HG02938 (cell line): ENCODE results near the gene TAF13.
A peak's percentile ranks its signal among the peaks of the same experiment; 100 is the strongest.
"Not testable (repeated sequence)": the region's sequence is repeated elsewhere in the genome, so short reads cannot be mapped to it uniquely, and the experiment has no call there.

Experiments used
- ATAC-seq: cut with Tn5 transposase; IDR thresholded peaks from one replicate; pipeline ENCODE4 v1.9.1; 2021; ENCODE audit warnings: mild to moderate bottlenecking, moderate library complexity; ENCODE audit not compliant: unreplicated experiment

The TAF13 gene

DNA sequence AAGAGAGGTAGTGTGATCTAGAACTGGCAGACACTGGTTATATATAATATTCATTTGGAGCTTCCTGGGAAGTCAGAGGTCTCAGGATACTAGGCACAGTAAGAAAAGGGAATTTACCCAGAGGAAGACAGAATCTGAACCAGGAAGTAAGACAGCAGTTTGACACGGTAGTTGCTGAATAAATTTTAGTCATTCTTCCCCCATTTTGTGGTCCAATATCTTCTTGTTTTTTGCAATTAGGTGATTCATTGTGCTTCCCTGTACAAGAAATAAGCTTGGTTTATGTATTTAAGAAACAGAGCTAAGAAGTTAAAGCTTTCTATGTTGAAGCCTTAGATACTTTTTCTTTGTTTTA, 16.0 kb upstream of the TAF13 start:
- no peak for ATAC-seq

DNA sequence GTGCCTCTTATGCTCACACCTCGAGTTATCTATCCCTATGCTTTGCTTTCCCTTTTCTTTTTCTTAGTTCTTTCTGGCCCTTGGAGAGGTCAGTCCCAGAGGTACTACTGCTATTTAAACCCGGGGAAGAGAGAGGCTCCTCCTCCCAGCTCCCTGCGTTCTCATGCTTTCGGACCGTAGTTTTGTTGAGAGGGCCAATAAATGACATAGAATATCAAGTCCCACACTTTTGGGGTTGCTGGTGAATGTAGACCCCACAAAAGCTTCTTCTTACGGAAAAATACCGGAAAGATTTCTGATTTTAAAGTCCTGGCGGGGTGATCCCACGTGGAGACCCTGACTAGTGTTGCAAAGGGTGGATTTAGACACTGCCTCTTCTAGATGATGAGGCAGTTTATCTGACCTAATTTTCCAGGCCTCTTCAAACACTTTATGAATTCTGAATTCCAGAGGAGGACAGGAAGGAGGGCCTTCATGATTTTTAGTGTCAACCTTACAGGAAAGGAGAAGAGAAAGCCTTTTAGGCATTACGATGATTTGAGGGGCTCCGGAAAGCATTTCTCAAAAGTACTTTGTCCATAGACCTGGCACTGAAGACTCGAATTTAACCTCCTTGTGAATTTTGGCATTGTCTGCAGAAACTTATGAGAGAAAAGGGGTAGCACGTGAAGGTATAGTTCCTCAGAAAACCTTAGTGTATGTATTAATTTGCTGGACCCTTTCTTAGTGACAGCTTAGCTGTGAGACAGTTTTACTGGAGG, 15.5 kb upstream of the TAF13 start:
- ATAC-seq: peak; percentile 40

DNA sequence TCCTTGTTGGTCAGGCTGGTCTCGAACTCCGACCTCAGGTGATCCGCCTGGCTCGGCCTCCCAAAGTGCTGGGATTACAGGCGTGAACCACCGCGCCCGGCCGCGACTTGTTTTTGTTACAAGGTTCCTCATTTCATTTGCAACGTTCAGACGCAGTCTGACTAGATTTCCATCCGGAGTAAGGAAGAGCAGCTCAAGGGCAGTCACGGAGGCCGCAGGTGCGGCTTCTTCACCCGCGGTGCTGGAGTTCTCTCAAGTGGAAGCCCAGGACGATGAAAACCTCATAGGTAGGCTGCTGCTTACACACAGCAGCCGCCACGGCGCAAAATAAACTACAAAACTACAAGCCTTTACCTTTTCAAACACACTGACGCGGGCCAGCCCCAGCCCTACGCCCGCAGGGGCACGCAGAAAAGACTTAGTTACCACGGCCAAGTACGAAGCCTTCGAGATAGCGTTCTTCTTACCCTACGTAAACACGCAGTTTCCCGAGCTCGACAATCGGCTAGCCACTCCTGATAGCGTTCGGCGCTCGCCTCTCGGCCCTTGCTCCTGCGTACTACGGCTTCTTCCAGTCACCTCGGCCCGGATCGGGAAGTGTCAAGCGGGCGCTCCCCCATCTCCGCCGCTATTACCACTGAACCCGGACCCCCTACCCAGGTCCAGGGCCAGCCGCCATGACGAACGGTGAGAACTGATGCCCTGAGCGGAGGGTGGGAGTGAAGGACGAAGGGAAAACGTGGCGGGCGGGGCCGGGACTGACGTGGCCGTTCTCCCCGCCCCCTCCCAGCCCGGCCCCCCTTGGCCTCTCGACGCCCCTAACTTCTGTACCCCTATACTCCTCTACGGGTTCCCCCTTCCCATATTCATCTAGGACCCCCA, 14.6 kb upstream of the TAF13 start, which contains the start of gene TMEM167B:
Gene TMEM167B (plus strand): TSS at position 569 of the 882 bp plus-strand sequence. CDS start 109 bp downstream, at position 678.
- peak; percentile 90 for ATAC-seq

DNA sequence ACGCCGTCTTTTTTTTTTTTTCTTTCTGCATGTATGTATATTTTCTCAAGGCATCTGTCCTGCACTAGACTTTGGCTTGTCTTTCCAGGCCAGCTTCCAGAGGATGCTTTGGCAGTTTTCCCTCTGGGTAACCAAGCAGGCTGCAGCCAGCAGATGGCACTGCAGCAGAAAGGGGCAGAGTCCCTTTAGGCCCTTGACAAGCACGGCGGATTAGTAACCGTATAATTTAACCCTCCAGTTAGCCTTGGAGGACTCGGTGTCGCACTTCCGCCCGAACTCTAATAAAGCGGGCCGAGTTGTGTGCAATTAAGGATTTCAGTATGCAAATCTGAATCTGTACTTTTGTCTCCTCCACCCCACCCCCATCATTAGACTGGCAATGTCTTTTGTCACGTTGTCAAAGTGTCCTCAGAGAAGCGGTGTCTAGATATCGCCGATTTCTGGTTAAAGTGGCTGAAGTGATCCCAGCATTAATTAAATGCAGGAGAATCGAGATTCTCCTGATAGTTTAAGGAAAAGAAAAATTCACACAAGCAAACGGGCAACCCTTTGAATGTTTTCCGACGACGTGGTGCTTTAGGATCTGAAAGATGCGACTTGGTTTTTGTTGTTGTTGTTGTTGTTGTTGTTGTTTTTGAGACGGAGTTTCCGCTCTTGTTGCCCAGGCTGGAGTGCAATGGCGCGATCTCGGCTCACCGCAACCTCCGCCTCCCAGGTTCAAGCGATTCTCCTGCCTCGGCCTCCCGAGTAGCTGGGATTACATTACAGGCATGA, 13.6 kb upstream of the TAF13 start:
- ATAC-seq: no peak

DNA sequence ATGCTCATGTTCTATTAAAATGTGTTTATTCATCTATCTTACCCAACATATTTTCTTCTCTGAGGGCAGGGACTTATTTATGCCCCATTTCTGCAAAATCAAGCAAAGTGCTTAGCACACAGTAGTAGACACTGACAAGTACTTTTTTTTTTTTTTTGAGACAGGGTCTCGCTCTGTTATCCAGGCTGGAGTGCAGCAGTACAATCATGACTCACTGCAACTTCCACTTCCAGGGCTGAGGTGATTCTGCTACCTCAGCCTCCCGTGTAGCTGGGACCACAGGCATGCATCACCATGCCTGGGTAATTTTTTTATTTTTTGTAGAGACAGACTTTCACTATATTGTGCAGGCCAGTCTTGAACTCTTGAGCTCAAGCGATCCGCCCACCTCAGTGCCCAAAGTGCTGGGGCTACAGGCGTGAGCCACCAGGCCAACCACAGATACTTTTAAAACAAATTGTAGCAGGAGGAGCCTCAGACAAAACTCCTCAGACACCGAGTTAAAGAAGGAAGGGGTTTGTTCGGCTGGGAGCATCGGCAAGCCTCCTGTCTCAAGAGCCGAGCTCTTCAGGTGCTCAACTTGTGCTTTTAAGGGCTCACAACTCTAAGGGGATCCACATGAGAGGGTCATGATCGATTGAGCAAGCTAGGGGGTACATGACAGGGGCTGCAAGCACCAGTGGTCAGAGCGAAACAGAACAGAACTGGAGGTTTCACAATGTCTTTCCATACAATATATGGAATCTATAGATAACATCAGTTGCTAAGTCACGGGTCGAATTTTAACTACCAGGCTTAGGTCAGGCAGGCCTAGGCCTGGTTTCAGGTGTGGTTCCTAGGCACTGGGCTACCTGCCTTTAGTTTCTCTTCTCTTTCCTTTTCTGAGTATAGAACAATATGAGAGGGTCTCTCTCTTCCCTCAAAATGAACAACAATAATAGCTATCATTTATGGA, 9.0 kb upstream of the TAF13 start:
- no peak for ATAC-seq

DNA sequence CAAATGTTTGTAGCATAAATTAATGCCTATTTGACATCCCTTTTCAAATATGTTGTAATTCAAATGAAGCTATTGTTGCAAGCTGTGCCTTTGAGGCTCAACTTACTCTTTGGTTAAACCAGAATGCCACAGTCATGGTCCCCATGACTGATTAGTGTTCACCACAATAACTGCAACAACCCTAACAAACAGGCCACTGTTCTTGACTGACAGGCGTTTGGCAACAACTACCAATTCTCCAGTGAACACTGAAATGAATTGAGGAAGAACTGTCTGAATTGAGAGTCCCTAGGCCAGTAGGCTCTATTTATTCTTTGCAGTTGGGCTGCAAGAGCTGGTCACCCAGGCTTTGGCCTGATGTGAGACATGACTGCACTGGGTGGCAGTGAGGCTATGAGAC, 8.1 kb upstream of the TAF13 start:
- ATAC-seq: no peak

DNA sequence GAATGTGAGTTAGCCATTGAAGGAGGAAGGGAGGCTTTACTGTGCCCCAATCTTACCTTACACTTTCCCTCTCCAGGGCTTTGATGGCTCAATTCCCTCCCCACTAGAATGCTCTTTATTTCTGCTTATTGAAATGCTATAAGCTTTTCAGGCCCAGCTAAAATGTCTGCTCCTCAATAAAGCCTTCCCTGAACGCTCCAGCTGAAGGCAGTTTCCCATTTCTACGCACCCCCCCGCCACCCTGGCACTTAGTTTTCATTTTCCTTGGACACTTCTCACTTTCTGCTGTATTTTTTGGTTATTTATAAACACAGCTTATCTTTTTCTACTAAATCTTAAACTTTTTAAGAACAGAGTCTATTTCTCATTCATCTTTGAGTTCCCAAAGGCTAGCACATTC, 7.7 kb upstream of the TAF13 start:
- no peak for ATAC-seq

DNA sequence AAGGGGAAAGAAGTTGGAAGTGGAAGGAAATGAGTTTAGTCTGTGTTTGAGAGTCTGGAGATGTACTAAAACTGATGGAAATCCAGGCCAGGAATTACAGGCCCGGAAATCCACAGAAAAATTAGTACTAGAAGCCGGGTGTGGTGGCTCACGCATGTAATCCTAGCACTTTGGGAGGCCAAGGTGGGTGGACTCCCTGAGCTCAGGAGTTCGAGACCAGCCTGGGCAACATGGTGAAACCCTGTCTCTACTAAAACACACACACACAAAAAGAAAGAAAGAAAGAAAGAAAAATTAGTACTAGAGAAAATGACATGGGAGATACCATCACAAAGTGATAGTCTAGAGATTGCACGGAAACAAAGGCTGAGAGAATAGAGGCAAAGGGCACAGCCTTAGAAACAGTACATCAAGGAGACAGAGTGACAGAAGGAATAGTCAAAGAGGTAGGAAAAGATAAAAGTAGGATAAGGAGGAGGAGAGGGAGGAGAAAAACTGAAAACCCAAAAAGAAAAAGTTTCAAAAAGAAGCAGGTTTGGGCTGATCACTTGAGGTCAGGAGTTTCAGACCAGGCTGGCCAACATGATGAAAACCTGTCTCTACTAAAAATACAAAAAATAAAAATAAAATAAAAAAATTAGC, 4.8 kb upstream of the TAF13 start:
- no peak for ATAC-seq

DNA sequence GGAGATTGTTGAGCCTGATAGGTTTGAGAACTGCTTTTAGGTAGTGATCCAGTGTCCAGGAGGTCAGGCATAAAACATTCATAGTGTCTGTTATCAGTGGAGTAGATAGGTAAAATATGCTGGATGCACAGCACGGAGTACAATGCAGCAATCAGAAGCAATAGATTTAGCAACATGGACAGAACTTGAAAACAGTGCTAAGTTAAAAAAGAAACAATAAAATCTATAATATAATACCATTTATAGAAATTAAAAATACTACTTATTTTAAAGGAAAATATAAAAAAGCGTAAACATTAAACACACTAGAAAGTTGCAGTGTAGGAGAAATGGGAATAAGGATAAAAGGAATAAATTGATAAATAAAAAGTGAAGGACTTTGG, 3.4 kb upstream of the TAF13 start:
- no peak for ATAC-seq

DNA sequence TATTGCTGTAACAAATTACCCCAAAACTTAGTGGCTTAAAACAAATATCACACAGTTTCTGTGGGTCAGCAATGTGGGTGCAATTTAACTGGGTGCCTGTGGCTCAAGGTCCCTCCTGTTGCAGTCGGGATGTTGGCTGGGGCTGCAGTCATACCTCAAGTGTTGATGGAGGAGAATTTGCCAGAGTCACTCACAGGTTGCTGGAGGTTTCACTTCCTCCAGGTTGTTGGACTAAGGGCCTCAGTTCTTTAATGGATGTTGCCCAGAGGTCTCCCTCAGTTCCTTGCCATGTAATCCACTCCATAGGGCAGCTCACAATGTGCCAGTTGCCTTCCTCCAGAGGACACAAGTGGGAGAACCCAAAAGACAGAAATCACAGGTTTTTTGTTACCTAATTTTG, 2.5 kb upstream of the TAF13 start:
- no peak for ATAC-seq

DNA sequence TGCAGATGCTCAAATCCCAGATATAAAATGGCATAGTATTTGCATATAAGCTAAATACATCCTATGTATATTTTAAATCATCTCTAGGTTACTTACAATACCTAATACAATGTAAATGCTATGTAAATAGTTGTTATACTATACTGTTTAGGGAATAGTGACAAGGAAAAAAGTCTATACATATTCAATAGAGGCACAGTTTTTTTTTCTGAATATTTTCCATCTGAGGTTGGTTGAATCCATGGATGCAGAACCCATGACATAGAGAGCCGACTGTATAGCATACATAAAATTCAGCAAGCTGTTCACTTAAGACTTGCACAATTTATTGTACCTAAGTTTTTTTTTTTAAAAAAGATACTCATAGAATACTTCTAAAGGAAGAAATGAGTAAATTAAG, 6.5 kb downstream of the TAF13 start:
- no peak for ATAC-seq

DNA sequence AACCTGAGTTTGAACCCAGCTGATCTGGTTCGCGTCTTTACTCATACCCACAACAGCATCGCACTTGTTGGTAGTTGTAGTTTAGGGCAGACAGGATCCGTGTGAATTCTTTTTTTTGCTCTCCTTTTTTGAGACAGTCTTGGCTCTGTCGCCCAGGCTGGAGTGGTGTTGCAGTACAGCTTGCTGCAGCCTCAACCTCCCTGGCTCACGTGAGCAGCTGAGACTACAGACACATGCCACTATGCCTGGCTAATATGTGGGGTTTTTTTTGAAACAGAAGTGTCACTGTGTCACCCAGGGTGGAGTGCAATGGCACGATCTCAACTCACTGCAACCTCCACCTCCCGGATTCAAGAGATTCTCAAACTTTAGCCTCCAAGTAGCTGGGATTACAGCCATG, 7.9 kb downstream of the TAF13 start:
- no peak for ATAC-seq

DNA sequence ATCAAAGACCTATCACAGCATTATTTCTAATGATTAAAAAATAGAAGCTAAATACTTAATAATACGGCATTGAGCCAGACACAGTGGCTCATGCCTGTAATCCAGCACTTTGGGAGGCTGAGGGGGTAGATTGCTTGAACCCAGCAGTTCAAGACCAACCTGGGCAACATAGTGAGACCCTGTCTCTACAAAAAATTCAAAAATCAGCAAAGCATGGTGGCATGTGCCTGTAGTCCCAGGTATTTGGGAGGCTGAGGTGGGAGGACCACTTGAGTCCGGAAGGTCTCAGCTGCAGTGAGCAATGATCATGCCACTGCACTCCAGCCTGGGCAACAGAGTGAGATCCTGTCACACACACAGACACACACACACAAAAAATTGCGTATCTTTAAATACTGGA, 10.7 kb downstream of the TAF13 start:
- ATAC-seq: no peak

DNA sequence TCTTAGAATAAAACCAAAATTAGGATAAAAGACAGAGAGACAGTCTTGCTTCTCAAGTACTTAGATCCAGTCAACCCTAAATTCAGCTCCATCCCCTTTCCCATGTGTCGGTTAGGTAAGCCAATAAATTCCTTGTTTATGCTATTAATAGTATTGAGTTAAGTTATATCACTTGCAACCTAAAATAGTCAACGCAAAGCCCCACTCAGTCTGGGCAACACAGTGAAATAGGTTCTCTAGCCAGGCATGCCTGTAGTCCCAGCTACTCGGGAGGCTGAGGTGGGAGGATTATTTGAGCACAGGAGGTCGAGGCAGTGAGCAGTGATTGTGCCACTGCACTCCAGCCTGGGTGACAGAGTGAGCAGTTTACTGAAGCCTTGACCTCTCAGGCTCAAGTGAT, 14.6 kb downstream of the TAF13 start:
- no peak for ATAC-seq

DNA sequence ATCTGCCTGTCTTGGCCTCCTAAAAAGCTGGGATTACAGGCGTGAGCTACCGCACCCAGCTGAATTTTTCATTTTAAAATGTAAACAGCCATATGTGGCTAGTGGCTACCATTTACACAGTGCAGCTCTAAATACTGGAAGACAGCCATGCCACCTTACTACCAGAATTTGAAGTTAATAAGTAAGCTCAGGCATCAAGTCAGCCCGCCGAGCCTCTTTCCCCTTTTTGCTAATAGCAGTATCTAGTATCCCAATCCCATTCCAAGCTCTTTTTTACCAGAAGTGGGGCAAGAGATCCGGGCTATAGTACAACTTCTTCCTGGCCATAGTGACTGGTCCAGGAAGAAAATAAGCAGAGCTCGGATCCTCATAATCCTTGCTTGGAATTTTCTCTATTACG, 15.1 kb downstream of the TAF13 start:
- ATAC-seq: no peak

DNA sequence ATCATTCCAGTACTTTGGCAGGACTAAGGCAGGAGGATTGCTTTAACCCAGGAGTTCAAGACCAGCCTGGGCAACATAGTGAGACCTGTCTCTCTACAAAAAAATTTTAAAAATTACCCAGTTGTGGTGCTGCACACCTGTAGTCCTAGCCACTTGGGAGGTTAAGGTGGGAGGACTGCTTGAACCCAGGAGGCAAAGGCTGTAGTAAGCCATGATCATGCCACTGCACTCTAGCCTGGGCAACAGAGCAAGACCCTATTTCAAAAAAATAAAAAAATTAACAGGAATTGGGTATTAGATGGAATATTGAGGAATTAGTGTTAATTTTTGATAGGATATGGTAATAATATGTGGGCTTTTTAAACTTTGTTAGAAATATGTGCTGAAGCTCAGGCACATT, 16.8 kb downstream of the TAF13 start:
- no peak for ATAC-seq

DNA sequence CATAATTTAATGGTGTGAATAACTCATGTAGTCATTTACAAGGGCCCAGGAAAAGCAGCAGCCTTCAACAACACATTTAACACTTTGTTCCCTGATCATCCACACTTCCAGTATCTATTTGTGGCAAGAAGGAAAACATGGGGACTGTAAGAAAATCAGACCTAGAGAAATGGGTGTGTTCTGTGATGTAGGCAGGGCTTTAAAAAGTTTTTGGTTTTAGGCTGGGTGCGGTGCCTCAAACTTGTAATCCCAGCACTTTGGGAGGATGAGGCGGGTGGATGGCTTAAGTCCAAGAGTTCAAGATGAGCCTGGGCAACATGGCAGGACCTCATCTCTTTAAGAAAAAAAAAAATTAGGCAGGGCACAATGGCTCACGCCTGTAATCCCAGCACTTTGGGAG, 19.7 kb downstream of the TAF13 start:
- no peak for ATAC-seq

DNA sequence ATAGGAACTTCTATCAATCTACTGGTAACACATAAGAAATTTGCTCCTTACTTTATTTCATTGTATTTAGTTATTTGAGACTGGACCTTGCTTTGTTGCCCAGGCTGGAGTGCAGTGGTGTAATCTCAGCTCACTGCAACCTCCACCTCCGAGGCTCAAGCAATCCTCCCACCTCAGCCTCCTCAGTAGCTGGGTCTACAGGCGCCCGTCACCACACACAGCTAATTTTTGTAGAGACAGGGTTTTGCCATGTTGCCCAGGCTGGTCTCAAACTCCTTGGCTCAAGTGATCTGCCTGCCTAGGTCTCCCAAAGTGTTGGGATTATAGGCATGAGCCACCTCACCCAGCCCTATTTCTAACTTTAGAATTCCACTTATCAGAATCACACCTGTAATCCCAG, 23.7 kb downstream of the TAF13 start:
- not testable (repeated sequence) for ATAC-seq

DNA sequence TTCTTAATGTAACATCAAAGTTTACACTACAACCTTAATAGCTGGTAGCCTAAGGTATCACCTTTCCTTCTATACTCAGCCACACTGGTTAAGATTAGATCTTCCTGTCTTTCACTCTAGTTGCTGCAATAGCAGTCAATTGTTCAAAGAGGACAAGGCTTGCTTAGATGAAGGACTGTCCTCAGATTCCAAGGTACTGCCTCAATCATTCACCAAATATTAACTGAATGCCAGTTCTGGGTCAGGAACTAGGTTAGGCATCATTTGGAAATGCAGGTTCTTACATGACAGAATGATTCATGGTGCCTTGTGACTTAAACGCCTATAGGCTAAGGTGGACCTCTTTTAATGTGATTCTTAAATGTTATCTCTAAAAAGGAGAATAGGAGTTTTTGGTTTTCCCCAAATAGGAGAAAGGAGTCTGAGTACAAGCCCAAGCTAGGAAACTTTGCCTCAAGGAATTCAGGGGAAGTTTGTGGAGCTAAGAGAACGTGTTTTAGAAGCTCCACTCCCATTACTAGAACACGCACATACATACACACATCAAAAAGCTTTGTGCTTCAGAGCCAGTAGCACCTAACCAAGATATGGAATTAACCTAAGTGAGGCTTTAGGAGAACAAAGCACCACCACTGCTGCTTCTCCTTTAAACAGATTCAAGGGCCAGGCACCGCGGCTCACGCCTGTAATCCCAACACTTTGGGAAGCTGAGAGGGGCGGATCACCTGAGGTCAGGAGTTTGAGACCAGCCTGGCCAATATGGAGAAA, 25.4 kb downstream of the TAF13 start:
- ATAC-seq: no peak
